Middle frontal gyrus (tissue), 1 donor: ENCODE results near the gene C1R.

Experiments used
- DNase-seq: peaks from one replicate; pipeline ENCODE4 v3.0.0-alpha.2; 2015; ENCODE audit warnings: low spot score; ENCODE audit errors: extremely low spot score

The C1R gene

GRCh38 chr12:7099290-7099996, 7.2 kb upstream of the C1R start:
- no peak for DNase-seq

GRCh38 chr12:7096979-7097378, 4.7 kb upstream of the C1R start:
- DNase-seq, result no peak

- DNase-seq, result no peak
These were observed 4.0 kb upstream of the C1R start for GRCh38 chr12:7096006-7096932.

GRCh38 chr12:7093892-7094291, 1.6 kb upstream of the C1R start:
- no peak for DNase-seq

- DNase-seq, result no peak
These were observed 1.2 kb upstream of the C1R start for GRCh38 chr12:7093486-7093885.

GRCh38 chr12:7092986-7093460, 778 bp upstream of the C1R start:
- DNase-seq, result no peak

GRCh38 chr12:7091660-7092228, 501 bp downstream of the C1R start:
- no peak for DNase-seq

- DNase-seq, result no peak
These were observed 1.1 kb downstream of the C1R start for GRCh38 chr12:7091171-7091570.

- DNase-seq, result no peak
These were observed 1.8 kb downstream of the C1R start for GRCh38 chr12:7090222-7090998.

- no peak for DNase-seq
These were observed 2.9 kb downstream of the C1R start for GRCh38 chr12:7089196-7089871.

- DNase-seq, result no peak
These were observed 9.1 kb downstream of the C1R start for GRCh38 chr12:7083125-7083524.

- no peak for DNase-seq
These were observed 11.2 kb downstream of the C1R start for GRCh38 chr12:7081037-7081436.

- no peak for DNase-seq
These were observed 12.5 kb downstream of the C1R start for GRCh38 chr12:7079826-7080125.

GRCh38 chr12:7078163-7078562, 14.1 kb downstream of the C1R start:
- no peak for DNase-seq

- no peak for DNase-seq
These were observed 15.8 kb downstream of the C1R start for GRCh38 chr12:7076493-7076892.

- DNase-seq, result no peak
These were observed 16.3 kb downstream of the C1R start for GRCh38 chr12:7075939-7076338.

GRCh38 chr12:7075518-7075917, 16.7 kb downstream of the C1R start:
- DNase-seq, result no peak

GRCh38 chr12:7073946-7074345, 18.3 kb downstream of the C1R start:
- DNase-seq, result no peak

- no peak for DNase-seq
These were observed 19.7 kb downstream of the C1R start for GRCh38 chr12:7072554-7072953.

- no peak for DNase-seq
These were observed 20.2 kb downstream of the C1R start for GRCh38 chr12:7072035-7072434.

GRCh38 chr12:7069386-7069785, 22.9 kb downstream of the C1R start:
- no peak for DNase-seq
